ENCODE measurements around the gene DPEP2NB. TPM values are rescaled to one million over a fixed set of nuclear protein-coding genes. Genes with fewer than 3 reads are reported as not detected.
A peak's percentile ranks its signal among the peaks of the same experiment; 100 is the strongest.
"Not testable (repeated sequence)": the region's sequence is repeated elsewhere in the genome, so short reads cannot be mapped to it uniquely, and the experiment has no call there.

The DPEP2NB gene
- total RNA-seq, 1 donor from 2014 or later, result not detected

DNA sequence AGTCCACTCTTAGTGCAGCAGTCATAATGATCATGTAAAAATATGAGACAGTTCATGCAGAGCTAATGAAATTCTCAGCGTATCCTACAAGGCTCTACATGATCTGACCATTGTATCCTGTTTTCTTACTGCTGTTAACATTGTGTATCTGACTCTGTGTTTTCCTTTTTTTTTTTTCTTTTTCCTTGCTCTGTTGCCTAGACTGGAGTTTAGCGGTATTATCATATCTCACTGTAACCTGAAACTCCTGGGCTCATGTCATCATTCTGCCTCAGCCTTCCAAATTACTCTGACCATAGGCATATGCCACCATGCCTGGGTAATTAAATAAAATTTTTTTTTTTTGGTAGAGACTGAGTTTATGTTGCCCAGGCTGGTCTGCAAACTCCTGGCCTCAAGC lies 19.5 kb upstream of the DPEP2NB start:
- no peak overlapping the region for H3K4me3 Mint-ChIP-seq (ENCODE audit: low read depth)
- intact Hi-C loops (cut with micrococcal nuclease), result no loop called here
- H3K9me3 Mint-ChIP-seq, result no peaks in the 10 kb centered on the region
- peaks cover 14% of the 10 kb centered on the region for H3K4me1 Mint-ChIP-seq (ENCODE audit: low read depth)
- H3K27ac Mint-ChIP-seq, result no peak overlapping the region
- DNase-seq (ENCODE audit: low spot score), result no peak
- H3K27me3 Mint-ChIP-seq (ENCODE audit: low read depth), result no peaks in the 10 kb centered on the region
- H3K36me3 Mint-ChIP-seq (ENCODE audit: low read depth), result peaks cover 34% of the 10 kb centered on the region

DNA sequence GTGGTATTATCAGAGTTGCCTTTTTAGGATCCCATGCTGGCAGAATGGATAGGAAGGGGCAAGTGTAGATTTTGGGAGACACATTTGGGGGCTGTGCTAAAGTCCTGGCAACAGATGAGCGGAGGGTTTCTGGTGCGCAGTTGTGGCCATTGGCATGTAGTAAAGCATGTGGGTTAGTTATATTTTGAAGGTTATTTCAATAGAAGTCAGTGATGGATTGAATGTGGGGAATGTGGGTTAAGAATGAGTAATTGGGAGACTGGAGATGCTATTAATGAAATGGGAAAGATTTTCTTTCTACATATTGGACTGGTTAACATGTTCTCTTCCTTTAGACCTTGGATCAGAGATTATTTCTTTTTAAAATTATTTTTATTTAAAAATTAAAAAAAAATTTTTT lies 17.4 kb upstream of the DPEP2NB start:
- intact Hi-C loops (cut with micrococcal nuclease), result no loop called here
- Mint-ChIP-seq H3K9me3 (no peaks in the 10 kb centered on the region), H3K27me3 (ENCODE audit: low read depth) (no peaks in the 10 kb centered on the region), H3K4me3 (ENCODE audit: low read depth) (no peak overlapping the region), H3K27ac (no peak overlapping the region), H3K36me3 (ENCODE audit: low read depth) (peaks cover 36% of the 10 kb centered on the region), H3K4me1 (ENCODE audit: low read depth) (peaks cover 9% of the 10 kb centered on the region)
- no peak for DNase-seq (ENCODE audit: low spot score)

DNA sequence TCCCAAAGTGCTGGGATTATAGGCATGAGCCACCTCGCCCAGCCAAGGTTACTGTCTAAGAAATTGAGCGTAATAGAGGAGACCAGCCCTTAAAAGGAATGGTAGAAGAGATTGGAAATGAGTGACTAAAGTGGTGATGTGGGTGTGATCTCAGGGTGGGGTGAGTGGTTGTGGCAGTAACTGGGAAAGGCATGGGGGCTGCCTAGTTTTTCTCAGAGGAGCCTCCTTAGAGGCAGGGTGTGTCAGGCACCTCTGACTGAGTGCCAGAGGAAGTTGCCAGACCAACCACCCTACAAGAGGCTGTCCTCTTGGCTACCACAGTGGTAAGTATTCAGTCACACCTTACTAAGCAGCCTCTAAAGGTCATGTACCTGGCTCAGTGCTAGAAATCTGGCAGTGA lies 16.2 kb upstream of the DPEP2NB start:
- Mint-ChIP-seq H3K9me3 (no peaks in the 10 kb centered on the region), H3K27ac (no peak overlapping the region), H3K4me1 (ENCODE audit: low read depth) (peaks cover 9% of the 10 kb centered on the region), H3K36me3 (ENCODE audit: low read depth) (peaks cover 38% of the 10 kb centered on the region), H3K27me3 (ENCODE audit: low read depth) (no peaks in the 10 kb centered on the region), H3K4me3 (ENCODE audit: low read depth) (no peak overlapping the region)
- DNase-seq (ENCODE audit: low spot score), result no peak
- intact Hi-C loops (cut with micrococcal nuclease), result no loop called here

DNA sequence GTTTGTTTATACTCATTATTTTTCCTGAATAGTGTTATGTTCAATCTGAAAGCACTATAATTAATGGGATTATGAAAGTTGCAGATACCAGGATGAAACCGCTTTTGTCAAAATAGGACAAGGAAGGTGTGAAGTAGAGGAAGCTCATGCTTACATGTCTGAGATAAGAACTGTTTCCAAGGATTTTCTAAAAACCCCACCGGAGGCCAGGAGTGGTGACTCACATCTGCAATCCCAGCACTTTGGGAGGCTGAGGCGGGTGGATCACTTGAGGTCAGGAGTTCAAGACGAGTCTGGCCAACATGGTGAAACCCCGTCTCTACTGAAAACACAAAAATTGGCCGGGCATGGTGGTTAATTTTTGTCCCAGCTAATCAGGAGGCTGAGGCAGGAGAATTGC lies 14.4 kb upstream of the DPEP2NB start:
- H3K9me3 Mint-ChIP-seq; DNase-seq (ENCODE audit: low spot score); H3K4me3 Mint-ChIP-seq (ENCODE audit: low read depth); H3K4me1 Mint-ChIP-seq (ENCODE audit: low read depth); intact Hi-C loops (cut with micrococcal nuclease); H3K27ac Mint-ChIP-seq; H3K27me3 Mint-ChIP-seq (ENCODE audit: low read depth): not testable (repeated sequence)
- peaks cover 50% of the 10 kb centered on the region for H3K36me3 Mint-ChIP-seq (ENCODE audit: low read depth)

DNA sequence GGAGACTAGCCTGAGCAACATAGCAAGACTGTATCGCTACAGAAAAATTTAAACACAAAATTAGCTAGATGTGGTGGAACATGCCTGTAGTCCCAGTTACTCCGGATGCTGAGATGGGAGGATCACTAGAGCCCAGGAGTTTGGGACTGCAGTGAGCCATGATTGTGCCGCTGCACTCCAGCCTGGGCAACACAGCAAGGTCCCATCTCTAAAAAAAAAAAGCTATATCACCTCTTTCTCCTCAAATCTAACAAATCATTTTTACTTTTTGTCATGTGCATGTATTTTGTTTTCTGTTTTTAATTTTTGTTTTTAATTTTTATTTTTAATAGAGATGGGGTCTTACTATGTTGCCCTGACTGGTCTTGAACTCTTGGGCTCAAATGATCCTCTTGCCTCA lies 13.3 kb upstream of the DPEP2NB start:
- Mint-ChIP-seq H3K36me3 (ENCODE audit: low read depth) (peaks cover 50% of the 10 kb centered on the region), H3K9me3 (no peaks in the 10 kb centered on the region), H3K27ac (no peak overlapping the region), H3K27me3 (ENCODE audit: low read depth) (no peaks in the 10 kb centered on the region), H3K4me1 (ENCODE audit: low read depth) (peaks cover 9% of the 10 kb centered on the region), H3K4me3 (ENCODE audit: low read depth) (no peak overlapping the region)
- intact Hi-C loops (cut with micrococcal nuclease), result no loop called here
- DNase-seq (ENCODE audit: low spot score), result no peak

DNA sequence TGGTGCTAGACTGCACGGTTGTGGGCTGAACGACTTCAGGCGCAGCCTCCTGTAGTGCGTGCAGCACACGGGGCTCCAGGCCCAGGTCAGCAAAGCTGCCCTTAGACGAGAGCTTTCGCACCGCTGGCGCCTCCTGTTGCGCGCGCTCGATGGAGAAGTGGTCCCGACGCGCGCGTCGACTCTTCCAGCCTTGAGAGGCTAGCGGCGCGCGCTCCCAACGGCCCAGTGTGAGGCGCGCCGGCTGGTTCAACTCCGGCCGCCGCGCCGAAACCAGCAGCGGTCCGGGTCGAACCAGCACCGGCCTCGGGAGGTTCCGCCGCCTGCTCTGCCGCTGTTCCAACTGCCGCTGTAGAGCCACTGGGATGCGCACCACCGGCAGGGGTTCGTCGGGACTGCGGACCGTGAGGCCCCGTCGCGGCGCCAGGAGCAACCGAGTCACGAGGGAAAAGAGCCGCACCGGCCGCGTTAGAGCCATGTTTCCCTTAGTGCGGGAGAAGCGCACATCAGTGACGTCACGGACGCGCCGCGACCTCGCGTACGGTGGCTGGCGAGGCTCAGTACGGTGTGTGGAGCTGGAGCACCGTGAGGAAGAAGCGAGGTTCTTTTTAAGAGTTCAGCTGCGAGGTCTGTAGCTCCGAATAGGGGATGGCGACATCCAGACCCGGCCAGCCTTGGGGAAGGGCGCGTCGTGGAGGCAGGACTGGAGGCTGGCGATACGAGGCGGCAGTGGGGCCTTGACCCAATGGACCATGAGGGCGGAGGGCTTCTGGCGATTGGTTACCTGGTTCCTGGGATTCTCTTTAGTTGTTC lies 7.2 kb upstream of the DPEP2NB start, which contains the start of the genes DDX28 and DUS2:
DDX28 (minus strand) TSS at position 505 of the 810 bp plus-strand sequence; CDS start at position 475, 30 bp downstream.
DUS2 (plus strand) TSS at position 557 of the 810 bp plus-strand sequence. CDS start 14,740 bp downstream, outside the sequence.
- Mint-ChIP-seq H3K4me1 (ENCODE audit: low read depth) (peaks cover 17% of the 10 kb centered on the region), H3K9me3 (no peaks in the 10 kb centered on the region), H3K36me3 (ENCODE audit: low read depth) (peaks cover 47% of the 10 kb centered on the region), H3K27ac (peak within 1 kb of the TSS; percentile 100), H3K27me3 (ENCODE audit: low read depth) (no peaks in the 10 kb centered on the region), H3K4me3 (ENCODE audit: low read depth) (peak within 1 kb of the TSS; percentile 96)
- peak; percentile 93 for DNase-seq (ENCODE audit: low spot score)
- intact Hi-C loops (cut with micrococcal nuclease), result loop anchor here (2.0 to 5.0 kb wide), 3 partner anchors 24 to 86 kb away; partner anchors contain the start of genes DPEP2, DPEP3 and PSMB10

DNA sequence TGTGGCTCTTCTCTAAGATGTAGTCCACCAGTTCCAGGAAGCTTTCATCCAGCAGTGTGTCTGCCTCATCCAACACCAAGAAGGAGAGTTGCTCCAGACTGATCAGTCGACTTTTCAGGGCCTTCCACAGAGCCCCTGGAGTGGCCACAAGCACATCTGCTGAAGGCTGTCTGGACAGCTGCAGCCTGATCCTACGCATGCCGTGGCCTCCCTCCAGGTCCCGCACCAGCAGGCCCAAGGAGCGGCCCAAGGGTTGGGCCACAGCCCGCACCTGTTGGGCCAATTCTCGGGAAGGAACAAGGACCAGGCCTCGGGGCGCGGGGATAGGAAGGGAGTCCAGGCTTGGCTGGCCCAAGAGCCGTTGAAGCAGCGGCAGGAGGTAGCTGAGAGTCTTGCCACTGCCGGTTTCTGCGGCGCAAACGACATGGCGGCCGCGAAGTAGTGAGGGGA lies 6.6 kb upstream of the DPEP2NB start:
- intact Hi-C loops (cut with micrococcal nuclease), result loop anchor here (2.0 to 5.0 kb wide), 3 partner anchors 24 to 85 kb away; partner anchors contain the start of genes DPEP2, DPEP3 and PSMB10
- no peak for DNase-seq (ENCODE audit: low spot score)
- no peaks in the 10 kb centered on the region for H3K27me3 Mint-ChIP-seq (ENCODE audit: low read depth)
- no peaks in the 10 kb centered on the region for H3K9me3 Mint-ChIP-seq
- H3K4me3 Mint-ChIP-seq (ENCODE audit: low read depth), result peak overlapping the region; percentile 96
- peaks cover 17% of the 10 kb centered on the region for H3K4me1 Mint-ChIP-seq (ENCODE audit: low read depth)
- H3K36me3 Mint-ChIP-seq (ENCODE audit: low read depth), result peaks cover 42% of the 10 kb centered on the region
- H3K27ac Mint-ChIP-seq, result peak overlapping the region; percentile 100

DNA sequence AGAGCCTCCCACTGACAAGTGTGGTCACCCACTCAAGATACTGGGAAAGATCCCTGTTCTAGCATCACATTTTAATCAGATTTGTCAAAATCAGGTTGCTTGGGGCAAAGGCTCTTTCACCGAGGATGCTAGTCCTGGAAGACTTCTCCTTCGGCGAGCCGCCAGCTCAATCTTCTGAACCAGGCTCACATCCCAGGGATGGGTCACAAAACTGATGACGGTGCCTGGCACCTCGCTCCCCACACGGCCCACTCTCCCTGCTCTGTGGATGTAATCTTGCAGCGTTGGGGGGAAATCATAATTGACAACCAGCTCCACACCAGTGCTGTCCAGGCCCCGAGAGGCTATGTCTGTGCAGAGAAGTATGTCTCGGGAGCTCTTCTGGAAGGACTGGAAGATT lies 5.8 kb upstream of the DPEP2NB start:
- Mint-ChIP-seq H3K27ac (no peak overlapping the region), H3K4me3 (ENCODE audit: low read depth) (peak overlapping the region; percentile 96), H3K9me3 (no peaks in the 10 kb centered on the region), H3K27me3 (ENCODE audit: low read depth) (no peaks in the 10 kb centered on the region), H3K36me3 (ENCODE audit: low read depth) (peaks cover 38% of the 10 kb centered on the region), H3K4me1 (ENCODE audit: low read depth) (peaks cover 17% of the 10 kb centered on the region)
- intact Hi-C loops (cut with micrococcal nuclease), result loop anchor here (5.0 kb wide), 2 partner anchors 39 to 84 kb away; partner anchors contain the start of genes DPEP3 and PSMB10
- DNase-seq (ENCODE audit: low spot score), result no peak

DNA sequence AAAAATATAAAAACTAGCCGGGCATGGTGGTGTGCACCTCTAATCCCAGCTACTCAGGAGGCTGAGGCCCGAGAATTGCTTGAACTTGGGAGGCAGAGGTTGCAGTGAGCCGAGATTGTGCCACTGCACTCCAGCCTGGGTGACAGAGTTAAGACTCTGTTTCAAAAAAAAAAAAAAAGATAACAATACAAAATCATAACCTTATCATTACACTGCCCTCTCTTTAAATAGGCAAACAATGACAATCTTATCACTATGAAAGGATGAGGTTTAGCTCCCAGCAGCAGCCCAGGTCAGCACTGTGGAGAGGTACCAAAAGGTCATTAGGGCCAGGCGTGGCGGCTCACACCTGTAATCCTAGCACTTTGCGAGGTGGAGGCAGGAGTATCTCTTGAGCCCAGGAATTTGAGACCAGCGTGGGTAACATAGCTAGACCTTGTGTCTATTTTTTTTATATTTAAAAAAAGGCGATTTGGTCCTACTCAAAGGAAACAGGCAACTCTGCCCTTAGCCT lies 3.5 kb upstream of the DPEP2NB start:
- no peaks in the 10 kb centered on the region for H3K9me3 Mint-ChIP-seq
- H3K4me3 Mint-ChIP-seq (ENCODE audit: low read depth), result no peak overlapping the region
- peaks cover 14% of the 10 kb centered on the region for H3K4me1 Mint-ChIP-seq (ENCODE audit: low read depth)
- H3K27ac Mint-ChIP-seq, result no peak overlapping the region
- H3K36me3 Mint-ChIP-seq (ENCODE audit: low read depth), result peaks cover 26% of the 10 kb centered on the region
- no peak for DNase-seq (ENCODE audit: low spot score)
- intact Hi-C loops (cut with micrococcal nuclease), result no loop called here
- H3K27me3 Mint-ChIP-seq (ENCODE audit: low read depth), result no peaks in the 10 kb centered on the region

DNA sequence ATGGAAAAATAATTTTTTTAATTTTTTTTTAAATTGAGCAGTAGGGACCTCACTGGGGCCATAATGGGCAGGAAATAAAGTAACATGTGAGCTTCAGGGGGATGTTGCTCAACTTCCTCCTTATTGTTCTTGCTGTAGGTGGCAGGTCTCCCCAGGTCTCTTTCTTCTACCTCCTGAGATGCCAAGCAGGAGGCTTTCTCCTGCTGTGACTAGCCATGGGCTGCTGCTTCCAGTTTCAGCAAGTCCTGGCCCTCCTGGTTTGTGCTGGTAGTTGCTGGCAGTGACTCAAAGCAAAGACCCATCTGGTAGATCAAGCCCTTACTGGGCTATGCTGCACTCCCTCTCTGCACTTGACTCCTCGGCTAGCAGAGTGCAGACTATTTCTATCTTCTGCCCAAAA lies 2.3 kb downstream of the DPEP2NB start:
- H3K27ac Mint-ChIP-seq, result no peak overlapping the region
- no peak for DNase-seq (ENCODE audit: low spot score)
- no peak overlapping the region for H3K4me3 Mint-ChIP-seq (ENCODE audit: low read depth)
- intact Hi-C loops (cut with micrococcal nuclease), result no loop called here
- no peaks in the 10 kb centered on the region for H3K36me3 Mint-ChIP-seq (ENCODE audit: low read depth)
- H3K27me3 Mint-ChIP-seq (ENCODE audit: low read depth), result no peaks in the 10 kb centered on the region
- no peaks in the 10 kb centered on the region for H3K9me3 Mint-ChIP-seq
- H3K4me1 Mint-ChIP-seq (ENCODE audit: low read depth), result peaks cover 3% of the 10 kb centered on the region

DNA sequence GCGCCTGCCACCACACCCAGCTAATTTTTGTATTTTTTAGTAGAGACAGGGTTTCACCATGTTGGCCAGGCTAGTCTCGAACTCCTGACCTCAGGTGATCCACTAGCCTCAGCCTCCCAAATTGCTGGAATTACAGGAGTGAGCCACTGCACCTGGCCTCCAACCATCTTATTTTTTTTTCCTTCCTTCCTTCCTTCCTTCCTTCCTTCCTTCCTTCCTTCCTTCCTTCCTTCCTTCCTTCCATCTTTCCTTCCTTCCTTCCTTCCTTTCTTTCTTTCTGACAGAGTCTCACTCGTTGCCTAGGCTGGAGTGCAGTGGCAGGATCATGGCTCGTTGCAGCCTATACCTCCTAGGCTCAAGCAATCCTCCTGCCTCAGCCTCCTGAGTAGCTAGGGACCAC lies 5.8 kb downstream of the DPEP2NB start:
- H3K4me1 Mint-ChIP-seq (ENCODE audit: low read depth), result peaks cover 13% of the 10 kb centered on the region
- DNase-seq (ENCODE audit: low spot score); H3K36me3 Mint-ChIP-seq (ENCODE audit: low read depth); H3K9me3 Mint-ChIP-seq; H3K4me3 Mint-ChIP-seq (ENCODE audit: low read depth); H3K27ac Mint-ChIP-seq; intact Hi-C loops (cut with micrococcal nuclease); H3K27me3 Mint-ChIP-seq (ENCODE audit: low read depth): not testable (repeated sequence)

DNA sequence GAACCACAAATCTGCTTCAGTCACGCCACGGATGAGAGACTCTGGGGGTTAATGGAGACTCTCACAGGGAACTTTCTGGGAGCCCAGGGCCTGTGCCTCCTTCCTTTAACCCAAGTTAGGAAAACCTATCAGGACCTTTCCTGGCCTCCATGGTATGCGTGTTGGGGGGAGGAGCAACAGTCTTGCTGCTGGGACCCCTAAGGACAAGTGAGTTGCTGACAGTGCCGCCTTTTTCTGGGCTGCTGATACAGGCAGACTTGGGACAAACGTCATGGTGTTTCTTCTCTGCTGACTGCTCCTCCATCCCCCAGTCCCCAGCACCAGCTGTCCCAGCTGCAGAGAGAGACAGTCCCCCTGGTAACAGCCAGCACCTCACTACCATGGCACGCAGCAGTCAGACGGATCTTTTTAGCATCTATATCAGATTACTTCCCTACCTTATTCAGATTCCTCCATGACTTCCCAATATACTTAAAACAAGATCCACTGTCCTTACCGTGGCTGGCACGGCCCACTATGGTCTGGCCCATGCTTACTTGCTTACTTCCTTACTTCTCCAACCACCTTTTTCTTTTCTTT lies 6.5 kb downstream of the DPEP2NB start:
- Mint-ChIP-seq H3K4me3 (ENCODE audit: low read depth) (no peak overlapping the region), H3K9me3 (no peaks in the 10 kb centered on the region), H3K27ac (no peak overlapping the region), H3K27me3 (ENCODE audit: low read depth) (no peaks in the 10 kb centered on the region), H3K4me1 (ENCODE audit: low read depth) (peaks cover 13% of the 10 kb centered on the region), H3K36me3 (ENCODE audit: low read depth) (no peaks in the 10 kb centered on the region)
- intact Hi-C loops (cut with micrococcal nuclease), result no loop called here
- DNase-seq (ENCODE audit: low spot score), result no peak

DNA sequence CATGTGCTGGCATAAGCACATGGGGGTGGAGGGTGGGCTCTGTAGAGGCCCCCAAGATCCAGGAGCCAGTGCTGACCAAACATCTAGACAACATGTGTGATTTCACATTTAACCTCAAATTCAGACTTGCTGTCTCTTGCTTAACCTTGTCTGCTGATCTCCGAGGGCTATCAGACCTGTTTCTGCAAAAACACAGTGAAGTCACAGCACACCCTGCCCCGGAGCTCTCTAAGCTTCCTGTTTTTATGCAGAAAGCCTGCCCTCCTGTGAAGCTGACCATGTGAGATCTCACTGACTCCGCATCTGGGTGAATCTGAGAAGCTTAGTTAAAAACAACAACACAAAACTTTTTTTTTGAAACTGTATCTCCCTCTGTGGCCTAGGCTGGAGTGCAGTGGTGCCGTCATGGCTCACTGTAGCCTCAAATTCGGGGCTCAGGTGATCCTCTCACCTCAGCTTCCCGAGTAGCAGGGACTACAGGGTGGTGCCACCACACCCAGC lies 9.9 kb downstream of the DPEP2NB start:
- H3K27me3 Mint-ChIP-seq (ENCODE audit: low read depth), result no peaks in the 10 kb centered on the region
- peaks cover 10% of the 10 kb centered on the region for H3K4me1 Mint-ChIP-seq (ENCODE audit: low read depth)
- H3K27ac Mint-ChIP-seq, result peak overlapping the region; percentile 83
- no peaks in the 10 kb centered on the region for H3K36me3 Mint-ChIP-seq (ENCODE audit: low read depth)
- H3K4me3 Mint-ChIP-seq (ENCODE audit: low read depth), result no peak overlapping the region
- intact Hi-C loops (cut with micrococcal nuclease), result no loop called here
- H3K9me3 Mint-ChIP-seq, result no peaks in the 10 kb centered on the region
- DNase-seq (ENCODE audit: low spot score), result peak; percentile 23
